Effector CD4-positive, alpha-beta T cell (primary cell): ENCODE results near the gene TMEM164.

Source experiments
- DNase-seq: peaks from one replicate; pipeline ENCODE4 v3.0.0-alpha.2; 2020

TMEM164 gene

GRCh38 chrX:110173192-110174175 lies 170.6 kb downstream of the TMEM164 start:
- DNase-seq, result no peak

GRCh38 chrX:110175146-110175545 lies 172.2 kb downstream of the TMEM164 start:
- DNase-seq, result no peak

GRCh38 chrX:110175696-110176095 lies 172.8 kb downstream of the TMEM164 start:
- no peak for DNase-seq

GRCh38 chrX:110178179-110178865 lies 175.4 kb downstream of the TMEM164 start:
- DNase-seq, result no peak

GRCh38 chrX:110180176-110180927 lies 177.4 kb downstream of the TMEM164 start:
- no peak for DNase-seq

- DNase-seq, result no peak
Measured at GRCh38 chrX:110180928-110181310, 178.0 kb downstream of the TMEM164 start.

GRCh38 chrX:110181459-110182137 lies 178.7 kb downstream of the TMEM164 start:
- DNase-seq, result no peak

- DNase-seq, result no peak
Measured at GRCh38 chrX:110182362-110182761, 179.4 kb downstream of the TMEM164 start.

GRCh38 chrX:110182865-110183264 lies 180.0 kb downstream of the TMEM164 start:
- no peak for DNase-seq

- no peak for DNase-seq
Measured at GRCh38 chrX:110183314-110183713, 180.4 kb downstream of the TMEM164 start.

GRCh38 chrX:110188701-110189558 lies 186.0 kb downstream of the TMEM164 start:
- no peak for DNase-seq

- no peak for DNase-seq
Measured at GRCh38 chrX:110192516-110192915, 189.6 kb downstream of the TMEM164 start.

GRCh38 chrX:110194977-110195376 lies 192.1 kb downstream of the TMEM164 start:
- no peak for DNase-seq

GRCh38 chrX:110201799-110202198 lies 198.9 kb downstream of the TMEM164 start:
- DNase-seq, result no peak

- no peak for DNase-seq
Measured at GRCh38 chrX:110204986-110205385, 202.1 kb downstream of the TMEM164 start.

- no peak for DNase-seq
Measured at GRCh38 chrX:110208092-110208491, 205.2 kb downstream of the TMEM164 start.

- no peak for DNase-seq
Measured at GRCh38 chrX:110210417-110211139, 207.7 kb downstream of the TMEM164 start.

GRCh38 chrX:110211340-110211739 lies 208.4 kb downstream of the TMEM164 start:
- DNase-seq, result no peak

GRCh38 chrX:110212299-110212698 lies 209.4 kb downstream of the TMEM164 start:
- DNase-seq, result no peak

- no peak for DNase-seq
Measured at GRCh38 chrX:110213183-110213582, 210.3 kb downstream of the TMEM164 start.

GRCh38 chrX:110214684-110215083 lies 211.8 kb downstream of the TMEM164 start:
- DNase-seq, result no peak
